Endothelial cell (in vitro differentiated cells): ENCODE measurements around the gene CSTF1. TPM values are rescaled to one million over a fixed set of nuclear protein-coding genes. Genes with fewer than 3 reads are reported as not detected.

ENCODE experiments used
- DNase-seq: peaks from one replicate; pipeline ENCODE4 v3.0.0; 2021; ENCODE audit warnings: low spot score
- H3K27ac Mint-ChIP-seq: one replicate; pipeline ENCODE4 v1.8.0; 2021; ENCODE audit warnings: mixed read lengths, inconsistent platforms; ENCODE audit not compliant: unreplicated experiment
- H3K27me3 Mint-ChIP-seq: one replicate; pipeline ENCODE4 v1.8.0; 2021; ENCODE audit warnings: mild to moderate bottlenecking, moderate library complexity, mixed read lengths, inconsistent platforms; ENCODE audit not compliant: unreplicated experiment
- H3K36me3 Mint-ChIP-seq: one replicate; pipeline ENCODE4 v1.8.0; 2021; ENCODE audit warnings: mild to moderate bottlenecking, low read depth, mixed read lengths, inconsistent platforms; ENCODE audit not compliant: unreplicated experiment
- H3K4me1 Mint-ChIP-seq: one replicate; pipeline ENCODE4 v1.8.0; 2021; ENCODE audit warnings: mild to moderate bottlenecking, mixed read lengths, inconsistent platforms; ENCODE audit not compliant: unreplicated experiment
- H3K4me3 Mint-ChIP-seq: one replicate; pipeline ENCODE4 v1.8.0; 2021; ENCODE audit warnings: mild to moderate bottlenecking, mixed read lengths, inconsistent platforms; ENCODE audit not compliant: unreplicated experiment
- H3K9me3 Mint-ChIP-seq: one replicate; pipeline ENCODE4 v1.8.0; 2021; ENCODE audit warnings: mixed read lengths, inconsistent platforms; ENCODE audit not compliant: unreplicated experiment
- CTCF ChIP-seq: fragments of 200-600 bp; sonication (generic); IDR thresholded peaks from one replicate; pipeline ENCODE4 v1.5.0; 2021; ENCODE audit warnings: antibody characterized with exemption; ENCODE audit not compliant: unreplicated experiment
- total RNA-seq: library from RNA; stranded (reverse); fragmentation: NEBNext Ultra II Directional; extraction: Animal tissue kit (Norgen Biotek cat#: 25700); gene quantifications from one replicate; pipeline ENCODE4 v1.2.1, GENCODE V29; 2021; ENCODE audit not compliant: unreplicated experiment

Gene CSTF1
- total RNA-seq, 1 donor from 2014 or later, result 42.0 TPM

GRCh38 chr20:56451056-56451765, 58.8 kb downstream of the CSTF1 start:
- no peak for TF ChIP-seq CTCF
- H3K4me1 Mint-ChIP-seq, result no peaks in the 10 kb centered on the region
- no peak overlapping the region for H3K27ac Mint-ChIP-seq
- no peaks in the 10 kb centered on the region for H3K9me3 Mint-ChIP-seq
- peaks cover 5% of the 10 kb centered on the region for H3K27me3 Mint-ChIP-seq
- H3K4me3 Mint-ChIP-seq, result no peak overlapping the region
- no peaks in the 10 kb centered on the region for H3K36me3 Mint-ChIP-seq
- no peak for DNase-seq

- no peak for DNase-seq
- Mint-ChIP-seq H3K4me1 (peaks cover 8% of the 10 kb centered on the region), H3K36me3 (no peaks in the 10 kb centered on the region), H3K9me3 (no peaks in the 10 kb centered on the region), H3K27ac (no peak overlapping the region), H3K4me3 (no peak overlapping the region), H3K27me3 (peaks cover 4% of the 10 kb centered on the region)
- TF ChIP-seq CTCF, result no peak
Observed at GRCh38 chr20:56453352-56453751, 60.9 kb downstream of the CSTF1 start.

GRCh38 chr20:56454754-56455153, 62.3 kb downstream of the CSTF1 start:
- Mint-ChIP-seq H3K36me3 (no peaks in the 10 kb centered on the region), H3K27me3 (peaks cover 4% of the 10 kb centered on the region), H3K4me1 (peaks cover 10% of the 10 kb centered on the region), H3K27ac (no peak overlapping the region), H3K4me3 (no peak overlapping the region), H3K9me3 (no peaks in the 10 kb centered on the region)
- no peak for TF ChIP-seq CTCF
- no peak for DNase-seq

Other genes with a start within 250 kb of the CSTF1 start
- not detected for gene MC3R, start 143.9 kb upstream of the CSTF1 start, total RNA-seq
- gene FAM210B, start 33.7 kb upstream of the CSTF1 start, total RNA-seq, result 20.1 TPM
- 14.3 TPM for gene AURKA, start 430 bp upstream of the CSTF1 start, total RNA-seq
- gene CASS4, start 19.6 kb downstream of the CSTF1 start, total RNA-seq, result not detected
- gene RTF2, start 76.0 kb downstream of the CSTF1 start, total RNA-seq, result 79.9 TPM
- 0.36 TPM for gene FAM209A, start 132.1 kb downstream of the CSTF1 start, total RNA-seq
- gene FAM209B, start 140.6 kb downstream of the CSTF1 start, total RNA-seq, result 0.56 TPM
- gene TFAP2C, start 236.7 kb downstream of the CSTF1 start, total RNA-seq, result 0.82 TPM